GM19035 (cell line): ENCODE data around the gene OR8U1.
"Not testable (repeated sequence)": the region's sequence is repeated elsewhere in the genome, so short reads cannot be mapped to it uniquely, and the experiment has no call there.

ENCODE experiments used
- ATAC-seq: cut with Tn5 transposase; IDR thresholded peaks from one replicate; pipeline ENCODE4 v1.9.1; 2021; ENCODE audit not compliant: unreplicated experiment

OR8U1 gene

DNA sequence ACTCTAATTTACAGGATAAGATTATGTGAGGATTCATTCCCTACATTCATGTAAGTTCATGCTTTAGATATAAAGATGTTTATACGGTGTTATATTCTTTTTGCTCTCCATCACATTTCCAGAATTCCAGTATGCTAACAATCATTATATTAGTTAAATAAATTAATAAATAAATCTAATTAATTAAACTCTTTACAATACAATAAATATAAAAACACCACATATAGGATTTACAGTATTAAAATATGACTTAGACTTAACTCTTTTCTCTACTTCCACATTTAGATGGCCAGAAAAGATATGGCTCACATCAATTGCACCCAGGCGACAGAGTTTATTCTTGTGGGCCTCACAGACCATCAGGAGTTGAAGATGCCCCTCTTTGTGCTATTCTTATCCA, at the start of gene OR8U1:
TSS of gene OR8U1 (plus strand) at position 301 of the 400 bp plus-strand sequence. CDS start at position 301, 0 bp downstream.
- no peak for ATAC-seq

GRCh38 chr11:56331861-56332491, 43.4 kb upstream of the OR8U1 start:
- no peak for ATAC-seq

DNA sequence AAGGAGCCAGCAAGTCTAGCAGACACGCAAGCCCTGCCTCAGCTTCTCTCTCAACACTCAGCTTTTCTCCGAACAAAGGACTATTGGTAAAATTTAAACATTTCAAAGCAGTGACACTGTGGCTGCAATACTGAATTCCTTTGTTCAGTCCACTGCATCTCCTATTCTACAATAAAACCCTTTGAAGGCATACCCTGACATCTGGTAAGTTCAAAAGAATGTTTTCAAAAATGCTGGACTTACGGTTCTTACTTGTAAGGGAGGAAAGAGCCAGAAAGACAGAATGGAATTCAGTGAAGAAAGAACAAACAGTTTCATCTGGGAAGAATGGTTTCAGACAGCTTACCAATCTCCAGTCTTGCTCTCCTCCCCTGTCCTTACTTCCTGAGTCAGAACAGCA, 42.3 kb upstream of the OR8U1 start:
- ATAC-seq, result no peak

GRCh38 chr11:56340289-56340688, 35.1 kb upstream of the OR8U1 start:
- ATAC-seq, result no peak

DNA sequence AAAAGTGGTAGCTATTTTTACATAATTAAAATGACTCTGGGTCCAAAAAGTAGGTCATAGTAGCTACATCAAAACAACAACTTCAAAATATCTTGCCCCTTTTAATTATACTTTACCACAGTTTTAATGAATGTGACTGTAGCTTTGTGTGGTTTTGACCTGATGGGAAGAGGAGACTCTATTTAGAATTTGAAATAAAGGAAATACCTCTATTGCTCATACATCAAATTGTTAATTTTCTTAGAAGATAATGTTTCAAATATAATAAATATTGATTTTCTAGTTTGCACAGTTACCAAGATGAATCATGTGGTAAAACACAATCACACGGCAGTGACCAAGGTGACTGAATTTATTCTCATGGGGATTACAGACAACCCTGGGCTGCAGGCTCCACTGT, 29.7 kb upstream of the OR8U1 start, which contains the start of gene OR8K1:
TSS of gene OR8K1 (plus strand) at position 301 of the 400 bp plus-strand sequence. CDS start at position 301, 0 bp downstream.
- ATAC-seq, result no peak

- no peak for ATAC-seq
Observed at GRCh38 chr11:56353991-56354390, 21.4 kb upstream of the OR8U1 start, which contains the start of gene OR8J1. Gene OR8J1, plus strand, starts transcription at chr11:56354291. Its CDS starts 5,956 bp downstream, at chr11:56360247.

GRCh38 chr11:56380120-56380519, 4.7 kb downstream of the OR8U1 start:
- no peak for ATAC-seq

DNA sequence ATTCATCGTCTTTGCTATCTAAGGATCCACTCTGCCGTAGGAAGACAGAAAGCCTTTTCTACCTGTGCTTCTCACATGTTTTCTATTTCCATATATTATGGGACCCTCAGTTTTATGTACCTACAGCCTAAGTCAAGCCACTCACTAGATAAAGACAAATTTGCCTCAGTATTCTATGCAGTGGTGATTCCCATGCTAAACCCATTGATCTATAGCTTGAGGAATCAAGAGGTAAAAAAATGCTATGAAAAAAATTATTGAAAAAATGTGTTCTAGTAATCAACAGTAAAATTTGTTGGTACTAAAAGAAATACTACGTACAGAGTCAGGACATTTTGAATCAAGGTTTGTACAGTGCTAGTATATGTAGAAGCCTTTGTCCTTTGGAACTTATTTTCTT, 19.0 kb downstream of the OR8U1 start:
- no peak for ATAC-seq

DNA sequence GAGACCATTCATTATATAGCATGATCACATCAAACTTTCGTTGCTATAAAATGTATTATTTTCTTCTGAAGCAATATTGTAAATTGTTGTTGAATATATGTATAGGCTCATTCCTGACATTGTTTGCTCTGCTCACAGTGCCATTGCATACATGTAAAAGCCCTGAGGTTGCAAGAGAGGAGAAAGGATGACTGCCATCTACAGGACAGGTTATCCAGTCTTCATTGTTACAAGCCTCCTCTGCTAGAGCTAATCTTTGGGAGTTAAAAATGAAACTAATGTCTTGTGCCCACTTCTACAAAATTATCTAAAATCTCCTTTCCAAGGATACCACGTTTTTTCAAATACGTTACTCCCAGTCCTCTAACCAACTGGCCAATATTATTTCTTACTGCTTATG, 20.6 kb downstream of the OR8U1 start:
- no peak for ATAC-seq

DNA sequence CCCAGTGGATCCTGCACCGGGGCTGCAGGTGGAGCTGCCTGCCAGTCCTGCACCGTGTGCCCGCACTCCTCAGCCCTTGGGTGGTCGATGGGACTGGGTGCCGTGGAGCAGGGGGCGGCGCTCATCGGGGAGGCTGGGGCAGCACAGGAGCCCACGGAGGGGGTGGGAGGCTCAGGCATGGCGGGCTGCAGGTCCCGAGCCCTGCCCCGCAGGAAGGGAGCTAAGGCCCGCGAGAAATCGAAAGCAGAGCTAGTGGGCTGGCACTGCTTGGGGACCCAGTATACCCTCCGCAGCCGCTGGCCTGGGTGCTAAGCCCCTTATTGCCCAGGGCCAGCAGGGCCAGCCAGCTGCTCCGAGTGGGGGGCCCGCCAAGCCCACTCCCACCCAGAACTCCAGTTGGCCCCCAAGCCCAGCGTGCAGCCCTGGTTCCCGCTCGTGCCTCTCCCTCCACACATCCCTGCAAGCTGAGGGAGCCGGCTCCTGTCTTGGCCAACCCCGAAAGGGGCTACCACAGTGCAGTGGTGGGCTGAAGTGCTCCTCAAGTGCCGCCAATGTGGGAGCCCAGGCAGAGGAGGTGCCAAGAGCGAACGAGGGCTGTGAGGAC, 26.5 kb downstream of the OR8U1 start:
- ATAC-seq, result not testable (repeated sequence)

GRCh38 chr11:56404393-56404792, 29.0 kb downstream of the OR8U1 start:
- ATAC-seq, result no peak

DNA sequence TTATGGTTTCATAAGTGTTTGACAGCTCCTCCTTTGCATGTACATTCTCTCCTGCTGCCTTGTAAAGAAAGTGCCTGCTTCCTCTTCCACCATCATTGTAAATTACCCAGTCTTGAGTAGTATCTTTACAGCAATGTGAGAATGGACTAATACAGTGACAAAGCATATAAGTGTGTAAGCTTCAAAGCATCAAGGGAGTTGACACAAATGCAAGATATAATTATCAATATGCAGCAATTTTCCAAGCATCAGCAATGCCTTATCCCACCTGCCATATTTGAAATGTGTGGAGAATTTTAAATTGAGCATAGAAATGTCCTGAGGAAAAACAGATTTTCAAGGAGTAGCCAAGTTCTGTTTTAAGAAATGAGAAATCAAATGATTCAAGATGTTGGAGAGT, 35.4 kb downstream of the OR8U1 start:
- ATAC-seq, result no peak

- ATAC-seq, result no peak
Observed at GRCh38 chr11:56412396-56412795, 37.0 kb downstream of the OR8U1 start, which contains the start of gene OR5AL1. Gene OR5AL1, plus strand, starts transcription at chr11:56412696.
